ENCODE measurements around the gene ECE1.

DNA sequence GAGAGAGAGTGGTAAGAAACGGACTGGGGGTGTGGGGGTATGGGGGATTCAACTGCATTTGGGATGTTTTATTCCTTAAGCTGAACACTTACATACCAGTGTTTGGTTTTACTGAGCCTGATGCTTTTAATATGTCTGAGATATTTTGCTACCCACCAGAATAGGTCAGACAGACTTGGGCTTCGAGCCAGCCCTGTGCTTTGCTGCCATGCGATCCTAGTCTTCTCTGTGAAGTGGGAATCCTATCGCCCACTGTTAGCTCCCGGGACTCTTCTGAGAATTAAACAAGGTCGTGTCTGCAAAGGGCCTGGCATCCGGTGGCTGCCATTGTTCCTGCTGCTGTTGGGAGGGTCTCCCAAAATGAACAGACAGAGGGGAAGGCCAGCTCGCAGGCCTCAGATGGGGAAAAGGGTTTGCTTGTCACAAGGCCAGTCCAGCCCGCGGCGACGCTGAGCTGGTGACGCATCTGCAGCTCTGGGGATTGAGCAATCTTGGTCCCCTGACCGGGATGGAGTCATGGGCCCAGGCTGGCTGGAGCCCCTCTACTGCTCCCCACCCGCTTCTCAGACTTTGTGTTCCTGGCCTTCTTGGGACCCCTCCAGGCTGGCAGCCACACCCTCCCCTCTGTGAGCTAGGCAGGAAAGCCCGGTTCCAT, 26.9 kb upstream of the ECE1 start:
- TF ChIP-seq CTCF (IDR thresholded peaks at IDR 0.05) (no peak), POLR2AphosphoS5 (IDR thresholded peaks at IDR 0.05) (peak; percentile 44 to 72 (median 61)), POLR2A (IDR thresholded peaks at IDR 0.05) (no peak)

All from transverse colon (tissue), 4 donors.